NCI-H1105 (cell line): ENCODE measurements around the gene CDCP1.
A peak's percentile ranks its signal among the peaks of the same experiment; 100 is the strongest.
"Not testable (repeated sequence)": the region's sequence is repeated elsewhere in the genome, so short reads cannot be mapped to it uniquely, and the experiment has no call there.

Experiments
- DNase-seq: peaks from one replicate; lab custom pipeline; 2025; lab: John Stamatoyannopoulos, UW

The CDCP1 gene

DNA sequence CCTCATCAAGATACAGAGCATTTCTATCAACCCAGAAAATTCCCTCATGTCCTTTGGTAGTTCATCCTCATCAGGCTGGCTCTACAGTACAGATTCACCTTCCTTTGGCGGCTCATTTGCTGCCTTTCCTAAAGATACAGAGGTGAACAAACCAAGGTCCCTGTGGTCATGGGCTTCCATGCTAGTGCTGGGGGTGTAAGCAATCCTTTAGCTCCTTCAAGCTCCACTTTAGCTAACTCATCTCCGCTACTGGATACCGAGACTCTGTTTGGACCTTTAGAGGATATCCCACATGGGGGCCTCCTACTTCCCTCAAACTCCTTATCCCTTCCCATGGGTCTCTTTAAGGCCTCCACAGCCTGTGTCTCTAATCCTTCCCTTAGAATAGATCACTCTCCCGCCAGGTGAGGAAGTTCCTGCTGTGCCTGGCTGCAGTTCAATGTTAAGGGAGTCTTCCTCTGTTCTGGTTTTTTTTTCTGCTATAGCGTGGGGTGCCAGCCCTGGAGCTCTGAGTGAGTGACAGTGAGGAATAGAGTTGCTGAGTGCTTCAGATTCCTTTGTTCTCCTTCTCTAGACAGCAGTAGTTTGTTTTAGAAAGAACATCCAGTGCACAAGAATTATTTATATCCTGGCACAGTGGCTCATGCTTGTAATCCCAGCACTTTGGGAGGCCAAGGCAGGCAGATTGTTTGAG lies 89.4 kb downstream of the CDCP1 start:
- DNase-seq = no peak

DNA sequence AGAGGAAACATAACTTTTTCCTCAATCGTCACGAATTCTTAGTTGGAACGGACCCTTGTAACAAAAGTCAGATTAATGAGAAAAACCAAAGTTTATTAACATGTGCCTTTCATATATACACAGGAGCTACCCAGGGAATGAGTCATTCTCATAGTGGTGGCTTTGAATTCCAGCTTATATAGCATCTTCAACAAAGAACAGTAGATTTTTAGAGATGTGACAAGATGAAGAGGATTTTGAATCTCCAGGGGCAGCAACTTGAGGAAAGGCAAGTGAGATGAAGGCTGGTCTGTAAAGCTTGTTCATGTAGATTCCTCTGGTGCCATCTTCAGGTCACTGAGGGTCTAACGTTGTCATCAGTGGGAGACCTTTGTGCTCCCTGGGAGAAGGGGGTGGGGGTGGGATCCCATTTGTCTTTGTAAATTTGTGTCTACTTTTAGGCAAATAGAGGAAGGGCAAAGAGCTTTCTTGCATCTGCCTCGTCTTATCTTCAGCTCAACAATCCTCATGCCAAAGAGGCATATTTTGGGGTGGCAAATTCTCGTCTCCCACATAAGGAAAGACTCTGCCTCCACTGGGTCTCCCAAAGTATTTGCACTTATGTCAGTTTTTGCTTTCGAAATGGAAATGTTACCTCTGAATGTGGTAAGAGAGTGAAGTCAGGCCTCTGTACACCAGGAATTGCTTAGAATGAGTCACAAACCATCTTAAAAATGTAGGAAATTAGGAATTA lies 90.6 kb downstream of the CDCP1 start:
- no peak for DNase-seq

DNA sequence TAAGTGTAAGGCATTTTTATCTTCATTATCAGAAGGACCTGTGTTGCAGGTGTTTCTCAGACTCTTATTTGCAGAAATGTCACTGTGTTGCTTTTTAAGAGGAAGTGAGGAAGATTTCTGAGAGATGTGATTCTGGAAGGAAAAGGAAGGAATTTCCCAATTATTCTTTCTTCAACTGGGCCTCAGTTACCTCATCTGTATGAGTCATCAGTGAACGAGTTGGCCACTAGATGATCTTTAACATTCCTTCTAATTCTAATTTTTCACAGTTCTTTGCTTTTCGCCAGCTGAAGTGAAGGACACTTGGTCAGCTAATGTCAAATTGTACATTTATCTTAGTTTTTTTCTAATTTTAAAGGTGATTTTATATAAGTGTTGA lies 91.2 kb downstream of the CDCP1 start:
- no peak for DNase-seq

DNA sequence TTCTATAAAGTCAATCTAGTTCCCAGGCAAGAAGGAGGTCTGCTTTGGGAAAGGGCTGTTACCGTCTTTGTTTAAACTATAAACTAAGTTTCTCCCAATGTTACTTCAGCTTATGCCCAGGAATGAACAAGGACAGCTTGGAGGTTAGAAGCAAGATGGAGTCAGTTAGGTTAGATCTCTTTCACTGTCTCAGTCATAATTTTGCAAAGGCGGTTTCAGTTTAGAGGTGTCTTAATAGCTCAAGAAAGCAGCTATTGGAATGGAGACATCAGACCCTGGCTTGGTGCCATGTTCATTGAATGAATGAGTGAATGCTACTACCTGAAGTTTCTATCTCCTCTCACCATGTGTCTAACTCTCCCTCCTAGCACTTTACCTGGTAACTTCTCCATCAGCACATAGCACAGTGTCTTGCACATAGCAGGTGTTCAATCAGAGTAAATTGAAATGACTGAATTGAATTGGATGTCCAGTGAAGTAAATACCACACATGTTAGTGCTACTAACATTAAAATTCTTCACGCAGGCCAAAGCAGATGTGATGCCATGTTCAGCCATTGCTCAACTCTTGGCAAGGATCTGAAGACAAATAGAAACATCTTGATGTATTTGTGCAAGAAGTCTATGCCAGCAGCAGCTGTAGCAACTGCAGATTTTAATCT lies 91.9 kb downstream of the CDCP1 start:
- no peak for DNase-seq

DNA sequence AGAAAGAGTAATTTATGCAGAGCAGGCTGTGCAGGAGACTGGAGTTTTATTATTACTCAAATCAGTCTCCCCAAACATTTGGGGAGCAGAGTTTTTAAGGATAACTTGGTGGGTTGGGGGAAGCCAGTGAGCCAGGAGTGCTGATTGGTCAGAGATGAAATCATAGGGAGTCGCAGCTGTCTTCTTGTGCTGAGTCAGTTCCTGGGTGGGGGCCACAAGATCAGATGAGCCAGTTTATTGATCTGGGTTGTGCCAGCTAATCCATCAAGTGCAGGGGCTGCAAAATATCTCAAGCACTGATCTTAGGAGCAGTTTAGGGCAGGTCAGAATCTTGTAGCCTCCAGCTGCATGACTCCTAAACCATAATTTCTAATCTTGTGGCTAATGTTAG lies 92.4 kb downstream of the CDCP1 start:
- DNase-seq = not testable (repeated sequence)

DNA sequence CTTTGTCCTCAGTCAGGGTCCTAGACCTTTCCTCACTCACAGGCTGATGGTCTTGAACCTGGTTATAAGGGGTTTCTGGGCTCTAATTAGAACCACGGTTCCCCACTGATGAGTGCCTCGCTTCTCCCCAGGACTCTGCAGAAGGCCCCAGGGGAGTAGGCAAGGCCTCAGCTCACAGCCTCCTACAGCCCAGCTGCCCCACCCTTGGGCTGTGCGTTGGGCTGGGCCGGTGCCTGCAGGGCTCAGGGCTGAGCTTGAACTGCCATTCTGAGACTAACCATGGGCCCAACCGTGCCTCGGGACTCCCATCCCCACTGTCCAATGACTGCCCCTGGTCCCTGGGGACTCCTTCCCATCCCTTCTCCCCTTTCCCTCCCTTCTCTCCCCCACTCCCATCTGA lies 94.5 kb downstream of the CDCP1 start:
- DNase-seq = no peak

DNA sequence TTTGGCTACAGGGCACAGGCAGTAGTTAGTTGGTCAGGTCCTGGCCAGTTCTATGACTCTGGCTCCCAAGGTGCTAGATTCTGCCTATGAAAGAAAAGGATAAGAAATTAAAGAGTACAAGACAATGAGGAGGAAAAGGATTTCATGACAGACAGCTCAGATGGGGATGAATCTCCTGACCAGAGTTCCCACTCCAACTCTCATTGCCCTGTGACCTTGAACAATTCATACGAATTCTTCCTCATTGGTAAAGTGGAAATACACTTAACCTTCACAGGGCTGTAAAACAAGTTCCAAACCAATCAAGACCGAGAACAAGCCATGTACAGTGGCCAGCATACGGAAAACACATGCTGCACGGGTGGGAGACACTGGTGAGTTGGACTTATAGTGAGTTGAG lies 96.4 kb downstream of the CDCP1 start:
- DNase-seq = no peak

DNA sequence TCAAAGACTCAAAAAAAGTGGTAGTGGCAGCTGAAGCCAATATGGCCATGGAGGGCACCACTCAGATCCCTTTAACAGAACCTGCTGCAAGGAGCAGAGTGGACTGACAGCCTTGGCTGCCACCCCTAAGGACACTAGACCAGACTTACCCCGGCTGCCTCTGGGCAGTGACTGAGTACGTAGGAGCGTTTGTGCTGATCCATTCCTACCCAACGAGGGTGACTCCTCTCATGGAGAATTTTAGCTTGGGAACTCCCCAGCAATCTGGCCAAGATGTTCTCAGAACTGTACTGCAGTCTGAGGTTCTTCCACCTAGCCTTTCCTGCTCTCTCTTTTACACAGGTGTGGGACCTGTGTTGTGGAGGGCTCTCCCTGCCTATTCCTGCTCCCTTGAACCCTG lies 97.9 kb downstream of the CDCP1 start:
- no peak for DNase-seq

DNA sequence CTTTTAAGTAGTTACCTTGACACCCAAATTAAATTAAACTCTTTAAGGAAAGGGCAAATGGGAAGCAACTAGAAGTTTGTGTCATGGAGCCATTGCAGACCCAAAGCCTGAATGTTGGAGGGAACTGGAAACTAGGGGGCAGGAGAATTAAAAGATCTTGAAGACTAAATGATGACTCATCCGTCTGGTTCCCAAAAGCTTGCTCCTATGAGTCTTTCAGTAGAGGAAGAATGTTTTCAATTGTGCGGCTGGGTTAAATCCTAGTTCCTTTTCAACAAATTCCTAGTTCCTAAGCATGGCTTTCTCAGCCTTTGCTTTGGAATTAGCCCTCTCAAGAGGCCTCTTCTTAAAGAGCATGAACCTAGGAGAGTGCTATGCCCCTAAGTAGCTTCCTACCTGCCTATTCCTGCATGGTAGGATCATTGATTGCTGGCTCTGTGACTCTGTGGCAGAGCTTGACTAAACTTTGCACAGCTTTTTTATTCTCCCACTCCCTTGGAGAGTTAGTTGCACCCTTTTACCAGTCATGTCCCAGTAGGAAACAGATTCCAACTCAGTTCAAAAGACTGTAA lies 102.4 kb downstream of the CDCP1 start:
- no peak for DNase-seq

DNA sequence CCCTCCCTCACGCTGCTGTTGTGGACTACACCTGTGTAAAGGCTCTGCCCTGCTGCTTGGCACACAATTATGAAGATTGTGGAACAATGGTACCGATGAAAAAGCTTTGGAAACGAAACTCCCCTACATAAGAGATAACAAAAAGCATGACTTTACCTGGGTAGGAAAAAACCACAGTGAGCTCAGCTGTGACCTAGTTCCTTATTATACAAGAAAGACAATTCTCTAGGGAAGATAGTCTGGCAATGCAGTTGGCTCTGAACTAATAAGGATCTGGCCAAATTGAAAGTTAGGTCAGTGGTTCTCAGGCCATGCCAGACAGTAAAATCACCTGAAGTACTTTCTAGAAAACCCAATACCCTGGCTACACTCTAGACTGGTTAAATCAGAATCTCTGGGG lies 104.0 kb downstream of the CDCP1 start:
- no peak for DNase-seq

DNA sequence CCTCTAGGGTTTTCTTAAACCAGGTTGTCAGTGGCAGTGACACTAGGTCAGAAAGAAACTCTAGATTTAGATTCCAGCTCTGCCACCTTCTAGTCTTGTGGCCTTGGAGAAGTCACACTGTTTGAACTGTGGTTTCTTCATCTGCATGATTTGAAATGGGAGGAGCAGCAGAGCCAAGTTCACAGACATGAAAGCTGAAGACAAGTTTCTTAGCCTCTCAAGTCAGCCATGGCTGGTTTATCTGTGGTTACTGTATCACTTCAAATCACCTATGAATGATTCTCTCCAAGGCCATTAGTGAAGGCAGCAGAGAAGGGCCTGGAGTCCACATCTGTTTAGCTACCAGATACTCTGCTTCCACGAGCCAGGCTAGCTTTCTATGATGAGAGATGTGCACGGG lies 104.5 kb downstream of the CDCP1 start:
- DNase-seq = no peak

DNA sequence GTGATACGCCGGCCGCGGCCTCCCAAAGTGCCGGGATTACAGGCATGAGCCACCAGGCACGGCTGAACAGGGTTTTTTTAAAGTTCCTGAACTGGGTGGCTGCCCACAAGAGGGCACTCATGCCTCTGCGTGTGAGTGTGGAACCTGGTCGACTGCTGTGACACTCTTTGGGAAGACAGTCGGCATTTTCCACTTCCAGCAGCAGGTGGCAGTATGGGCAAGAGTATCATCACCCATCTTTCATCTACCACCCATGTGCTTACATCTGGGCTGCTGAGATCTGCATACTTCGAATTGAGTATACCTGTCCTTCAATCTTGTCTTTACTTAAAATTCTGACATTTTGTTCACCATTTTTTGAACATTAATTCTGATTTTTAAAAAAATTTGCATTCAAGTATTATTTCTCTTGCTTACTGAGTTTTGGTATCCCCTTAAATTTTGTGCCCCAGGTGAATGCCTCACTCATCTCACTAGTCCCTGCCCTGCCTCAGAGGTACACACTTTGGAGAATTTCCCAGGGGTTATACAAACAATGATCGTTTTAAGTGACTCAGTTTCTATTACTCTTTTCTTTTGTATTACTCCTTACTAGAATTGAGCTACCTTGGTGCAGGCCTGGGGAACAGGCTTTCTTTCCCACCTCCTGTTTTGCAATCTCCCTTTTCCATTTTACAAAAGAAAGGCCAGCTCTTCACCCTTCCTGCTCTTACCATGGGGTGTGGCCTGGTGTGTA lies 108.3 kb downstream of the CDCP1 start:
- peak; percentile 67 for DNase-seq

DNA sequence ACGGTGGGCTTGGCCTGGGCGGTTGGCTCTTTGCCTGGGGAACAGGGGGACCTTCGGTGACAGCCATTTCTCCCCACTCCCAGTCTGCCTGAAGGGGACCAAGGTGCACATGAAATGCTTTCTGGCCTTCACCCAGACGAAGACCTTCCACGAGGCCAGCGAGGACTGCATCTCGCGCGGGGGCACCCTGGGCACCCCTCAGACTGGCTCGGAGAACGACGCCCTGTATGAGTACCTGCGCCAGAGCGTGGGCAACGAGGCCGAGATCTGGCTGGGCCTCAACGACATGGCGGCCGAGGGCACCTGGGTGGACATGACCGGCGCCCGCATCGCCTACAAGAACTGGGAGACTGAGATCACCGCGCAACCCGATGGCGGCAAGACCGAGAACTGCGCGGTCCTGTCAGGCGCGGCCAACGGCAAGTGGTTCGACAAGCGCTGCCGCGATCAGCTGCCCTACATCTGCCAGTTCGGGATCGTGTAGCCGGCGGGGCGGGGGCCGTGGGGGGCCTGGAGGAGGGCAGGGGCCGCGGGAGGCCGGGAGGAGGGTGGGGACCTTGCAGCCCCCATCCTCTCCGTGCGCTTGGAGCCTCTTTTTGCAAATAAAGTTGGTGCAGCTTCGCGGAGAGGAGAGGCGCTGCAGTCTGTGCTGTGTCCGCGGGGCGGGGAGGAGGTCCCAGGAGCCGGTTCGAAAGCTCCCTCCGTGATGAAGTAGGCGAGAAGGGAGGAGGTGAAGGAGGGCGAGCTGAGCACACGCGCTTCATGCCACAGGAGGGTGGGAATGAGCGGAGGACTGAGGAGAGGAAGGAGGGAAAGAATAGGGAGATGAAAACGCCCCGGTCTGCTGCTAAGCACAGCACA lies 110.5 kb downstream of the CDCP1 start:
- DNase-seq = no peak

DNA sequence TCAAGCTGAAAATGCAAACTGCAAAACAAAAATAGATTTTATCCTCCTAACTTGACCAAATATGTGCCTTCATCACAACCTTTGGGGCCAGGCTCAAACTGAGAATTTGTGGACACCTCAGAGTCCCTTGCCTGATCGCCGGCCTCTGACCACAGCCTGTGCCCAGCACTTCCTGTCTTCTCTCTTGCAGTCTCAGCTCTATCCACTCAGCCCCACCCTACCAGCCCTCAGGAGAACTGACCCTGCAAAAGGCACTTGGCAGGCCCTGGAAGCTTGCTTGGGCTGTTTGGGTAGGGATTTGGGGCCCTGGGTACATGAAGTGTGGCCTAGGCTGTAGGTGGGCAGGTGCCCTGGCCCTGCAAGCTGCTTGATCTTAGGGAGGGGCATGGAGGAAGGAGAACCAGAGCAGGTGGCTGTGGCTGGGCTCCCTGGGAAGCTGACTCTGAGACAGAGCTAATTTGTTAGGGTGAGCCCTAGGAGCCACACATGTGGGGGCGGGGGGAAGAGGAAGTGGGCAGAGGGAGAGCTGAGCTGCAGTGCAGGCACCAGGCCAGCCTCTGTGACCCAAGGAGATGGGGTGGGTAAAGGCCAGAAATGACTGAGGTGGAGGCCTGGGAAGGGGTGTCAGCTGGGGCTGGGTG lies 111.4 kb downstream of the CDCP1 start:
- DNase-seq = no peak

DNA sequence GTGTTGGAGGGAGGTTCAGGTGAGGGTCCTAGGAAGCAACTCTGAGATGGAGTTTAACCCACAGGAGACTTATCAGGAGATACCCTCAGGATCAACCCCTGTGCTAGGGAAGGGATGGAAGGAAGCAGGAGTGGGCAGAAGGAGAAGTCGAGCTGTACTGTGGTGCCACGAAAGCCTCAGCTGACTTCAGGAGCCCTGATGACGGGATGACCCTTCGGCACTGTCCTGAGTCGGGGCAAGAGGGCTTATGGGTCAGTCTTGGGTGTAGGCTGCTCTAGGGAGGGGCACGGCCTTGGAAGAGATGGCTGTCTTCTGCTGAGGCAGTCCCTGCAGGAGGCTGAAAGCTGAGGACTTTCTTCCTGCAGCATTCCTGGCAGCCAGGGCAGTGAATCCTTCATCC lies 112.4 kb downstream of the CDCP1 start:
- no peak for DNase-seq
